ENCODE measurements around the gene CBX1.
"Not testable (repeated sequence)": the region's sequence is repeated elsewhere in the genome, so short reads cannot be mapped to it uniquely, and the experiment has no call there.

Gene CBX1

DNA sequence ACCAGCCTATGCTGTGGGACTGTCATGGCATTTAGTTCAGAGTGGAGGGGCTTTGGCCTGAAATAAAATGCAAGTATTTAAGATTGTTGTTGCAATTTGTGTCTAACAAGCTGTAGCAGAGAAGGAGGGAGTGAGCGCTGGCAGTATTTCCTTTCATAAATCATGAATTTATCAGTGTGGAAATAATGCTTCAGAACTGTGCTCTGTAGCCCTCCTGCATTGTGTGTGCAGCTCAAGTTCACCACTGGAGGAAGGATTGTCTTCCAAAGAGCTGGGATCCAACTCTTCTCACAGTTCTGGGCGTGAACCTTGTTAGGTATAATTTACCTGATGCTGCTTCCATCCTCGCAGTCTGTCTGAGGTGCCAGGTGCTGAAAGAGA, 21.4 kb upstream of the CBX1 start:
- no peak for DNase-seq

DNA sequence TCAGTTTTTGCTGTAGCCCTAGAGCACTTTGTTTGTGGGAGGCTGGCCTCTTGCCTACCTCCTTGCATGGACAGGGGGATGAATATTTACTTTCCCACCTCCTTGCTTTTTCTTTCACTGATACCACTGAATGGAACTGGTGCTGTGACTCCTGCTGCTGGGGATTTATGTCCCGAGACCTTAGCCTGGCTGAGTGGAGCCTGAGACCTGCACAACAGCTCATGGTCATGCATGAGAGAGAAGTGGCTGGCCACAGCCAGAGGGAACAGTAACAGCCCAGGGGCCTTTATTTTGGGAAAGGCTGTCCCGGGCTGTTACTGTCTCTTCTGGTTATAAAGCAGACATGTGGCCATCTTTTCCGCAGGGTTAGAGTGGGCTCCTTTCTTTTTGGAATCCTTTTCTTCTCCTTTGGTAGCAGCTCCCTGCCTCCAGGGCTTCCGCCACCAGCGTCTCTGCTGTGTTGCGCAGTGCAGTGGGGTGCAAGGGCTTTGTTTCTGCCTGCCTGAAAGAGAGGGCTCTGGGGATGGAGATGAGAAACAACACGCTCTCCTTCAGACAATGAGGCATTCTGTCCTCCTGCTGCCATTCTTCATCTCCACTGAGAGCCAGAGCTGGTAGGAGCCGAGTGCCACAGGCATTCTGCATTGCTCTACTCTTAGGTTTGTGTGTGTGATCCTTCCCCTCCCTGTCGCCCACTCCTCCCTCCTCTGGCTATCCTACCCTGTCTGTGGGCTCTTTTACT, 20.8 kb upstream of the CBX1 start:
- no peak for DNase-seq

DNA sequence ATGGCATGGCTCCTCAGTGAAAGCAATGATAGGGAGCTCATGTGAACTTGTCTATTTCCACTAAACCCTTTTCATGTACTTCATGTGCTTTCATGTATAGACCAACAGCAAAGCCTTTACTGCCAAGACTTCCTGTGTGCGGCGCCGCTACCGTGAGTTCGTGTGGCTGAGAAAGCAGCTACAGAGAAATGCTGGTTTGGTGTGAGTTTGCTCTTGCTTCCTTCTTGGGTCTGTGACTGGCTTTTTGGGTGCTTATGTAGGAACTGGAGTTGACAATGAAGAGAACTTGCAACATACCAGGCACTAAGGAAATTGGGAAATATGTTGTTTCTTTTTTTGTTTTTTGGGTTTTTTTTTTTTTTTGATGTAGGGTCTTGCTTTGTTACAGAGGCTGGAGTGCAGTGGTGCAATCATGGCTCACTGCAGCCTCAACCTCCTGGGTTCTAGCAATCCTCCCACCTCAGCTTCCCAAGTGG, 12.0 kb upstream of the CBX1 start:
- no peak for DNase-seq

DNA sequence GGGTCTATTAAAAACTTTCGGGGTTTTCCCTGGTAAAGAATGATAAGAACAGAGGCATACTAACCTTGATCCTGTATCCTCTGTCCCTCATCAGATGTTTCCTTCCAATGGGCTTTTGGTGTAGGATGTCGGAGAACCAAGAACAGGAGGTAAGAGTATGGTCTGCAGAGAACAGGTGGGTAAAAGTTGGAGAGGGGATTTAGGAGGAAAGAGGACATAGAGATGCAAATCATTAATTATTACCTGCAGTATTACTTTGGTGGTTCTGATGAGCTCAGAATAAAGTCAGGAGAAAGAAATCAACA, 10.6 kb upstream of the CBX1 start:
- DNase-seq: no peak

DNA sequence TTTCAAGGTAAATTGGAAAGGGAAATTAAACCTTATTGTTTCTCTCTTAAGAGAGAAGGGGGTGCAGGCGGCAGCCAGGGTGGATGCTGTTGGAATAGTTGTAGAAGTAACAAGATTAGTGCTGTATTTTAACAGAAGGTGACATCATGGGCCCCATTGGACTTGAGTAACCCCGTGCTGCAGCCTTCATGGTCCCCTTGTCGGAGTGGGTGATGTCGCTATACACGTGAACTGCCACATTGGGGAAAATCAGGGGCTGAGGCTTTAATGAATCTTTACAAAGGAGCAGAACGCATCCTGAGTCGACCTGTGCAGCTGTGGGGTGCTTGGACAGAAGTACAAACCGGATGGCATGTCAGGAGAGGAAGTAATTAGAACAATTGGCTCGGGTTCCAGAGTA, 9.5 kb upstream of the CBX1 start:
- no peak for DNase-seq

DNA sequence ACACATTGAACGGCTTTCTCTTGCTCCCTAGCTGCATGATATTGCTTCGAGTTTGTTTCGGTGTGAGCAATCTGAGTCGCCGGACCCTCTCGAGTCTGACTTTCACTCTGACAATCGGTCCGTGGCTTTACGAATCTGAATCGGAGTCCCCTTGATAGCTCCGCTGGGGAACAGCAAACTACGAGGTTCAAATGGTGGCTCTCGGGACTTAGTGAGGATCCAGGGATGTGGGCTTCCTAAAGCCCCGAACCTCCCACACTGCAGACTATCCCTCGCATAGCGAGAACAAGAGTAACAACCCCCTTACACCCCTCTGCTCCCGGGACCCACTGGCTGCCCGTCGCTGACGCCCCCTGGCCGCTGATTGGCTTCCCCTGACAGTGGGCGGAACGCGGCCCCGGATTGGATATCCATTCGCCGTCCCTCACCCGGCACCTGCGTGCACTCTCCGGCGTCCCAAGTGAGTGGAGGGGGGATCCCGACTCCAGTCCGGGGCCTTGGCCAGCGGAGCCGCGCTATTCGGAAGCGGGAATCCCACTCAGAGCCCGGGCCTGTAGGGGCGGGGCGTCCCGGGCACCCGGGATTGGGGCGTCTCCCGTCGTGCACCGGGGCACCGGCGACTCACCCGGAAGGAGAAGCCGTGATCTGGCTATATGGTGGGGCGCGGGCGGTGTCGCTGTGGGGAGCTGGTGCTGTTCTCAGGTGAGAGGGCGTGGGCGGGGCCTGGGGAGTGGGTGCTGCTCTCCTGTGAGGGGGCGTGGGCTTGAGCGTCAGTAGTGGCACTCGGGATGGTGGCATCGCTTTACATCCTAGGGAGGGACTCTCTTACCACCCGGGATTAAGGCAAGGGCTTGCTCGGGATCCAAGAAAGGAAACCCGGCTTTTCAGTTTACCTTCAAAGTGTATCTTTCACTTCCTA, 6.1 kb upstream of the CBX1 start, which contains the start of gene SNX11:
Gene SNX11 (plus strand): TSS at position 630 of the 919 bp plus-strand sequence. CDS start 4,278 bp downstream, outside the sequence.
- DNase-seq: peak; percentile 85

DNA sequence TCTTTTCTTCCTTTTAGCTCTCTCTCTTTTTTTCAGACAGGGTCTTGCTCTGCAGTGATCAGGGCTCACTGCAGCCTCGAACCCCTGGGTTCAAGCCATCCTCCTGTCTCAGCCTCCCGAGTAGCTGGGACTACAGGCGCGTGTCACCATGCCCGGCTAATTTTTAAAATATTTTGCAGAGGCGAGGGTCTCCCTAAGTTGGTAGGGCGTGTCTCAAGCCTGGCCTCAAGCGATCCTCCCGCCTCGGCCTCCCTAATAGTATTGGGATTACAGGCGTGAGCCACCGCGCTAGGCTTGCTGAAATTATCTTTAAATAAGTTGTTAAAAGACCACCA, 5.5 kb upstream of the CBX1 start:
- no peak for DNase-seq

DNA sequence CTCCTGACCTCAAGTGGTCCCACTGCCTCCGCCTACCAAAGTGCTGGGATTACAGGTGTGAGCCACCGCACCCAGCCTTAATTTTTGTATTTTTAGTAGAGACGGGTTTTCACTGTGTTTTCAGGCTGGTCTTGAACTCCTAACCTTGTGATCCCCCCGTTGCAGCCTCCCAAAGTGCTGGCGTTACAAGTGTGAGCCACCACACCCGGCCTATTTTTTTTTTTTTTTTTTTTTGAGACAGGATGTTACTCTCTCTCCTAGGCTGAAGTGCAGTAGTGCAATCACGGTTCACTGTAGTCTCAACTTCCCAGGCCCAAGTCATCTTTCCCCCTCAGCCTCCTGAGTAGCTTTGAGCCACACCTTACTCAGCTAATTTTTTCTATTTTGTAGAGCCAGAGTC, 3.2 kb upstream of the CBX1 start:
- no peak for DNase-seq

DNA sequence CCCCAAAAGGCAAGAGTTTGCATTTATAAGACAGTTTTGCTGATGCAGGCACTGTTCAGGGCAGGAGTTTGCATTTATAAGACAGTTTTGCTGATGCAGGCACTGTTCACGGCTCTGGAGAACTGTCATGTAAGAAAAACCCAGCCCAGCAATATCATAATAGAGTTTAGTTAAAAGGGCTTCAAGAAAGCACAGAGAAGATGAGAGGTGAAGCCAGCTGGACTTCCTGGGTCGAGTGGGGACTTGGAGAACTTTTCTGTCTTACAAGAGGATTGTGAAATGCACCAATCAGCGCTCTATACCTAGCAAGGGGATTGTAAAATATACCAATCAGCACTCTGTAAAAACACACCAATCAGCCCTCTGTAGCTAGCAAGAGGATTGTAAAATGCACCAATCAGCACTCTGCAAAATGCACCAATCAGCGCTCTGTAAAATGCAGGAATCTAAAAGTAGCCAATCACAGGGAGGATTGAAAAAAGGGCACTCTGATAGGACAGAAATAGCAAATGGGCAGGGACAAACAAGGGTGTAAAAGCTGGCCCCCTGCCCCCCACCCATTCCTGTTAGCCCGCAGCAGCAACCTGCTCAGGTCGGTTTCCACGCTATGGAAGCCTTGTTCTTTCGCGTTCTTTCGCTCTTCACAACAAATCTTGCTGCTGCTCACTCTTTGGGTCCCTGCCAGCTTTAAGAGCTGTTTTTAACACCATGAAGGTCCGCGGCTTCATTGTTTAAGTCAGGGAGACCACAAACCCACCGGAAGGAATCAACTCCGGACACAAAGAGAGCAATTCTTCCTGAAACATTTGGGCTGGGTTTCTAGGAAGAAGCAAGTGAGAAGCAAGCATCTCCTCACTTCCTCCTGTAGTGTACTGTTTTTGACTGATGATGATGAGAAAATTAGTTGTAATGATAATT, 1.8 kb upstream of the CBX1 start:
- DNase-seq: no peak

DNA sequence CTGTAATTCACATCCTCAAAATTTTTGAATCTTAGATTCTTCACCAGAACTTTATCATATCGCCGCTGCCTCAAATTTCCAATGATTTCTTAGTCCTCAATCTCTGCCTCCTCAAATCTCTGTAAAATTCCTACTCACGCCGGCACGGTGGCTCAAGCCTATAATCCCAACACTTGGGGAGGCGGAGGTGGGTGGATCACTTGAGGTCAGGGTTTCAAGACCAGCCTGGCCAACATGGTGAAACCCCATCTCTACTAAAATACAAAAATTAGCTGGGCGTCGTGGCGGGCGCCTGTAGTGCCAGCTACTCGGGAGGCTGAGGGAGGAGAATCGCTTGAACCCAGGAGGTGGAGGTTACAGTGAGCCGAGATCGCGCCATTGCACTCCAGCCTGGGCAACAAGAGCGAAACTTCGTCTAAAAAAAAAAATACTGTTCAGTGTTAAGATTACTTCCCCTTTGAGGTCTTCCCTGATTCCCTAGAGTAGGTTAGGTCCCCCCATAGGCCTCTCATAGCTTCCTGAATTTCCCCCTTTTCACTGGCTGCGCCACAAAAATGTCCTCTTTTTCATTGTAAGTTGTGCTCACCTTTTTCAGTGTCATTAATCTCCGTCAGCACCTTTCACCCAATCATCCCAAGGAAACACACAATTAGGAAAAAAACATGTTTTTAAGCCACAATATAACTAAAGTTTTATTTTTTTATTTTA, 919 bp upstream of the CBX1 start:
- DNase-seq: no peak

DNA sequence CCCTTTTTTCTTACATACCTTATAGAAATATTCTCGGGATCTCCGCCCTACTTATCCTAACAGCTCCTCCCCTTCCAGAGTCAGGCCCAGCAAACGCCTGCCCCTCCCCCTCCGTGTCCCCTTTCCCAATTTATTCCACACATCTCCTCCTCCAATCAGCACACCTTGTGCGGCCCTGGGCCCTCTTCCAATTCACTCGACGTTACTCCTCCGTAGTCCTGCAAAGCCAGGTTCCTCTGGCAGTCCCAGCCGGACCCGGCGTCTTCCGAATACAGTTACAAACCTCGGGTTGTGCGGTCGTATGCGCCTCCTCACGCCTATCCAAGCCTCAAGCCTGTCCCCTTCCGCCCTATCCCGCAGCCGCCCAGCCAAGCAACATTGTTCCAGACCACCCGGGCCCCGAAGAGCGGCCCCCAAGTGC, 677 bp downstream of the CBX1 start:
- DNase-seq: peak; percentile 76

DNA sequence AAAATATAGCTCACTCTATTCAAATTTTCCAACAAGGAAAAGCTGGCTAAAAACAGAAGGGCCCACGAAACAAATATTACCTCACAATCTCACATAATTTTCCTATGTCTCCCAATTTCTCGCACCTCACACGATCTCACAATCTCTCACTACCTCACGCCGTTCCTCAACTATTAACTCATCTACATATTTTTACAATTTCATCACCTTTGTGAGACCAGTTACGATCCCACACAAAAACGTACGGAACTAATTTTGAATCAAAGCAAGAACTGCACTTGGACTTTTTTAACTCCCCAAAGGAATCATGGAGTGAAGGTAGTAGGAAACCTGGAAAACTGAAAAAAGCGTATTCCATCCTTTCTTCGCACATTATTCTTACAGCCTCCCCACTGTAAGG, 1.1 kb downstream of the CBX1 start:
- DNase-seq: no peak

DNA sequence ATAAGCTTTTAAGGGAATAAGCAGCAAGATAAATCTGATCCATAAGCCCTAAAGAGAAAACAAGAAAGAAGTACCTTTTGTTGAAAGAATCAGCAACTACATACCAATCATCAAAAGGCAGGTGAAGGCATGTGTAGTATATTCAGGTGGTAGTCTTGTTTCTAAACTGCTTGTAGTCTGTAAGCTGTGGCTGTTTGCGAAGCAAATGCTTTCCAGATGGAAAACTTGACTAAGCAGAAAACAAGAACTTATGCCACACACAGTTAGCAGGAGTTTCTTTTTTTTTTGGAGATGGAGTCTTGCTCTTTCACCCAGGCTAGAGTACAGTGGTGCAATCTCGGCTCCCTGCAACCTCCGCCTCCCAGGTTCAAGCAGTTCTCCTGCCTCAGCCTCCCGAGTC, 5.7 kb downstream of the CBX1 start:
- DNase-seq: no peak

DNA sequence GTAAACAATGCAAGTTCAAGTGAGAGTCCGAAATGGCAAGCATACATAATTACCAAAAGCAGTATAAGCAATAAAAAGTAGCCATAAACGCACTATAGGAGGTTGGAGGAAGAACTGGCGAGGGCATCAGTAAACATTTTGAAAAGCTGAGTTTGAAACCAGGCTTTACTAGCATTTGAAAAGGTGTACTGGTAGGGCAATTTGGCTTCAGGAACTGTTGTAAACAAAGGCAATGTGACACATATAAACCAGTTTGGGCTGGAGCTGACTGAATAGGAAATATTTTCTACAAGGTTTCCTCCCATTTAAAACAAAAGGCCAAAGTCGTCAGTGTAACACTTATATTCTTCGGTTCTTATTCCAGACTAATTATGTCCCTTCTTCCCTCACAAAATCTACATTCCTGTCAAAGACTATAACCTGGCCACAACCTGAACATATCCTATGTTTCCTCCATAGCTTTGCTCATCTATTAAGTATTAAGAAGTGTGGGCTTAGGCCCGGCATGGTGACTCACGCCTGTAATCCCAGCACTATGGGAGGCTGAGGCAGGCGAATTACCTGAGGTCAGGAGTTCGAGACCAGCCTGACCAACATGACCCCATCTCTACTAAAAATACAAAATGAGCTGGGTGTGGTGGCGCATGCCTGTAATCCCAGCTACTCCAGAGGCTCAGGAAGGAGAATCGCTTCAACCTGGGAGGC, 7.8 kb downstream of the CBX1 start:
- DNase-seq: no peak

DNA sequence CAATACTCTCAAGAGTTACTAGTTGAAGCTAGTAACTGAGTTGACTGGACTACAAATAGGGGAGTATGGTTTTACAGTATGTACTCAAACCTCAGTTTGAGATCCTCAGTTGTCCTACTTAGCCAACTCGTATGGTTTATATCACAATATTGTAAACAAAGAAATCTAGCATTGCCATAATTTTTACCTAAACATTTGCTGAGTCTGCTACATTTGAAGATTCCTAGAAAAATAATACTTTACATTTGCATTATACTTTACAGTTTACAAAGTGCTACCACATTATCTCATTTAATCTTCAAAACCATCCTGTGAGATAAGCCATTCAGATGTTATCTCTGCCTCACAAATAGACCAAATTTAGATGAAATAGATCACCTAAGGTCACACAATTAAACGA, 16.3 kb downstream of the CBX1 start:
- no peak for DNase-seq

DNA sequence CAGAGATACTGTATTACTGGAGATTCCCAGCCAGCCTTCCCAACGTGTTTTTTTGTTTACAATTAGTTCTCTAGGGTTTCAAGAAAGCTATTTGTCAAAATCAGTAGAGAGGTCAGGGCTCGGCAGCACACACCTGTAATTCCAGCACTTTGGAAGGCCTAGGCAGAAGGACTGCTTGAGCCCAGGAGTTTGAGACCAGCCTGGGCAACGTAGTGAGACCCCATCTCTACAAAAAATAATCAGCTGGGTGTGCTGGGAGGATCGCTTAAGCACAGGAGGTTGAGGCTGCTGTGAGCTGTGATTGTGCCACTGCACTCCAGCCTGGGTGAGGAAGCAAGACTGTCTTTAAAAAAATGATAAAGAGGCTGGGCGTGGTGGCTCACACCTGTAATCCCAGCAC, 19.4 kb downstream of the CBX1 start:
- DNase-seq: no peak

DNA sequence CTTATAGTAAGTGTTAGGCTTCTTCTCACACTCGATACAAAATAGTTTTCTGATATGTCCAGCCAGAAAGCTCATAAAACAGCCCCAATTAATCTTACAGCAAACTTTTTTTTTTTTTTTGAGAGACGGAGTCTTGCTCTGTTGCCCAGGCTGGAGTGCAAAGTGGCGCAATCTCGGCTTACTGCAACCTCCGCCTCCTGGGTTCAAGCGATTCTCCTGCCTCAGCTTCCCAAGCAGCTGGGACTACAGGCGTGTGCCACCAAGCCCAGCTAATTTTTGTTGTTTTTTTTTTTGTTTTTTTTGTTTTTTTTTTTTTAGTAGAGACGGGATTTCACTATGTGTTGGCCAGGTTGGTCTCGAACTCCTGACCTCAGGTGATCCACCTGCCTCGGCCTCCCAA, 24.1 kb downstream of the CBX1 start:
- DNase-seq: not testable (repeated sequence)

DNA sequence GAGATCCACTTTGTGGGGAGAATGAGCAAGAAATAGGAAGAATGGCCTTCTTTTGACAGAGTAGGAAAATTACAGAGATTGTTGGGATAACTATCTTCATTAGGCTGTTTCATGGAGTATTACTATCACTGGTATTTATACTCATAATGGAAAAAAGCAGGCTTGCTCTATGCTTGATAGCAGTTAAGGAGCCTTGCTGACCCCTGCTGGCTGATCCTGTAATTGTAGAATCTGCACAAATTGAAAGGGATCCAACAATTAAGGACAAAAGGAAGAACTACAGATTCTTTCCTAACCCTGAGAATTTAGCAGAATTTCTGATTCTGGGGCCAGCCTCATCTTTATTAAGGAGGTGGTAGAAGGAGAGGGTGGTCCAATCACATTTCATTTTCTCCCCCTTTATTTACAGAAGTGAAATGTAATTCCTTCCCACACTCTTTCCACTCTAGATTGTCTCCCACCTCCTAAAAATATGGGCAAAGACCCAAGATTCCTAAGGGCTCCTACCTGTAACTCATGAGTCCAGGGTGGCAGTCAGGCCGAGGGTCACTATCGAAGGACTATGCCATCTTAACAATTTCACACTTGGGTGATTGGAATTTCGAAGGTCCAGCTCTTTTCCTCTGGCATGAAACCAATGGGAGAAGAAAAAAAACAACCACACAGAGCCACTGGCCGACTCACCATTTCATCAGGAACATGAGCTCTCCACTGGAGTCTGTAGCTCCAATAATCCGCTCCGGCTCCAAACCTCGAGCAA, 26.8 kb downstream of the CBX1 start:
- peak; percentile 41 for DNase-seq

DNA sequence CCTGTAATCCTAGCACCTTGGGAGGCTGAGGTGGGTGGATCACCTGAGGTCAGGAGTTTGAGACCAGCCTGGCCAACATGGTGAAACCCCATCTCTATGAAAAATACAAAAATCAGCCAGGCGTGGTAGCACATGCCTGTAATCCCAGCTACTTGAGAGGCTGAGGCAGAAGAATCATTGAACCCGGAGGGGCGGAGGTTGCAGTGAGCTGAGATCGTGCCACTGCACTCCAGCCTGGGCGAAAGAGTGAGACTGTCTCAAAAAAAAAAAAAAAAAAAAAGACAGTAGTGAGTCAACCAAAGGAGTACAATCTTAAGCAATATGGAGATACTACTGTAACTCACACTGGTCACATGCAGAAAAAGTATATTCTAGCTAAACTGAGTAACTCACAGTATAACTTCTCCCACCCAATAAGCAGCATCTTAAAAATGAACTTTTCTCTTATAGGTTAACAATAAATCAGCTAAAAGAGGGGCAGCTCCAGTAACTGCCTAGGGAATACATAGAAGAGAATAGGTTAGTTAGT, 27.6 kb downstream of the CBX1 start:
- not testable (repeated sequence) for DNase-seq

DNA sequence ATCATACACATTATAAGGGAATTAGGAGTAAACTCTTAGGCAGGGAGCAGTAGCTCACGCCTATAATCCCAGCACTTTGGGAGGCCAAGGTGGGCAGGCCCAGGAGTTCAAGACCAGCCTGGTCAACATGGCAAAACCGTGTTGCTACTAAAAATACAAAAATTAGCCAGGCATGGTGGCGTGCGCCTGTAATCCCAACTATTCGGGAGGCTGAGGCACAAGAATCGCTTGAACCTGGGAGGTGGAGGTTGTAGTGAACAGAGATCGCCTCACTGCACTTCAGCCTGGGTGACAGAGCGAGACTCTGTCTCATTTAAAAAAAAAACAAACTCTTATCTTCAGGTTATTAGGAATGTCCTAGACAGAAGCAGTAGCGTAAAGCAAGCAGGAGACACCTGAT, 28.5 kb downstream of the CBX1 start:
- not testable (repeated sequence) for DNase-seq

DNA sequence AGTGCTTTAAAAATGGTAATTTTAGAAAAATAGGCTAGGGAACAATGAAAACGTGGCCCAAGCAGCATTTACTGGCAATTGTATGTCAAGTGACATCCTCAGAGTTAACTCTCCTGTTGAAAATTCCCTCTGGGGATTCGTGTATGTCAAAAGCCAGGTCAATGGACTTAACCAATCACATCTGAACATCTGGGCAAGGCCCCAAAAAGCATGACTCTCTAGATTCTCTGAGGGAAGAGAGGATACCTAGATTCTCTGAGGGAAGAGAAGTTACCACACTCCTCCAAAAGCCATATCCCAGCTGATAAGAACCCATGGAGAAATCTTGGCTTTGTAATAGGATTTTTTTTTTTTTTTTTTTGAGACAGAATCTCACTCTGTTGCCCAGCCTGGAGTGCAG, 29.6 kb downstream of the CBX1 start:
- no peak for DNase-seq

Data from NCI-H1105 treated with DMSO at 0.1 percent for 48 hours (cell line).